H1 (cell line): ENCODE data around the gene PLGRKT. TPM values are rescaled to one million over a fixed set of nuclear protein-coding genes. Genes with fewer than 3 reads are reported as not detected.
A peak's percentile ranks its signal among the peaks of the same experiment; 100 is the strongest.

Experiments
- CTCF ChIA-PET: fragments of 300-600 bp; sonication (Branson Sonifier 250); formaldehyde crosslinking; loops from one replicate; lab custom pipeline; 2021; ENCODE audit not compliant: partially characterized antibody; lab: Charles Lee
- POLR2A ChIA-PET: fragments of 300-600 bp; sonication (Branson Sonifier 250); formaldehyde crosslinking; loops from one replicate; lab custom pipeline; 2021; ENCODE audit warnings: inconsistent platforms; ENCODE audit not compliant: partially characterized antibody; lab: Charles Lee
- DNase-seq, 2 experiments: peaks; one replicate each; pipeline versions ENCODE4 v3.0.0 to v3.0.0-alpha.2; 2010 to 2022; ENCODE audit warnings: low spot score in 2 of 2, low read depth in 1 of 2, mixed read lengths in 1 of 2
- FAIRE-seq: peaks from 2 replicates; lab custom pipeline; 2011; peaks lifted over from hg19 to GRCh38; lab: Jason Lieb, UNC
- H2AFZ ChIP-seq: 2 replicates; pipeline ENCODE4 v1.8.1; 2012; ENCODE audit warnings: low read length, inconsistent platforms
- H2AK5ac ChIP-seq: 2 replicates; pipeline ENCODE4 v1.6.1; 2013; ENCODE audit warnings: low read depth, low read length
- H2BK120ac ChIP-seq: replicated peaks from 2 replicates; pipeline ENCODE3; 2013; ENCODE audit warnings: low read depth, low read length, inconsistent platforms
- H2BK12ac ChIP-seq: 2 replicates; pipeline ENCODE4 v1.6.1; 2013; ENCODE audit warnings: low read depth, low read length
- H2BK15ac ChIP-seq: 2 replicates; pipeline ENCODE4 v1.6.1; 2013; ENCODE audit warnings: low read length
- H2BK20ac ChIP-seq: 2 replicates; pipeline ENCODE4 v1.6.1; 2013; ENCODE audit warnings: low read length
- H2BK5ac ChIP-seq: 2 replicates; pipeline ENCODE4 v1.6.1; 2013; ENCODE audit warnings: low read depth, low read length
- H3K14ac ChIP-seq: 2 replicates; pipeline ENCODE4 v1.6.1; 2013; ENCODE audit warnings: inconsistent platforms; ENCODE audit not compliant: insufficient read length
- H3K18ac ChIP-seq: 2 replicates; pipeline ENCODE4 v1.6.1; 2013; ENCODE audit warnings: low read length; ENCODE audit errors: extremely low read depth
- H3K23ac ChIP-seq: 2 replicates; pipeline ENCODE4 v1.6.1; 2013; ENCODE audit warnings: inconsistent platforms; ENCODE audit not compliant: insufficient read length
- H3K23me2 ChIP-seq: 2 replicates; pipeline ENCODE4 v1.6.1; 2013; ENCODE audit warnings: low read depth, low read length
- H3K27ac ChIP-seq: 2 replicates; pipeline ENCODE4 v1.6.1; 2011; ENCODE audit warnings: low read depth, low read length, inconsistent platforms
- H3K27me3 ChIP-seq, 4 experiments: replicated peaks in 1 of 4; 1 replicate in 1 of 4; 2 replicates in 3 of 4; pipeline versions ENCODE4 v1.6.1 to v1.8.1; 2011 to 2013; ENCODE audit warnings: low read length in 3 of 4, mild to moderate bottlenecking in 3 of 4, inconsistent platforms in 2 of 4, mixed read lengths in 2 of 4, moderate library complexity in 1 of 4; ENCODE audit not compliant: control insufficient read depth in 3 of 4, insufficient read depth in 3 of 4; ENCODE audit errors: extremely low read depth in 1 of 4
- H3K36me3 ChIP-seq, 4 experiments: 2 replicates each; pipeline versions ENCODE4 v1.6.1 to v1.8.1; 2011 to 2013; ENCODE audit warnings: mild to moderate bottlenecking in 4 of 4, low read length in 3 of 4, moderate library complexity in 2 of 4, control low read depth in 1 of 4, inconsistent platforms in 1 of 4; ENCODE audit not compliant: insufficient read depth in 4 of 4, control insufficient read depth in 2 of 4
- H3K4ac ChIP-seq: replicated peaks from 2 replicates; pipeline ENCODE3; 2013; ENCODE audit warnings: low read length, low read depth, mixed read lengths, inconsistent platforms; ENCODE audit not compliant: insufficient read length
- H3K4me1 ChIP-seq, 4 experiments: replicated peaks in 1 of 4; 1 replicate in 1 of 4; 2 replicates in 3 of 4; pipeline versions ENCODE4 v1.6.1 to v1.8.1; 2011 to 2013; ENCODE audit warnings: low read length in 3 of 4, inconsistent platforms in 2 of 4, mixed read lengths in 1 of 4; ENCODE audit not compliant: insufficient read depth in 4 of 4, control insufficient read depth in 3 of 4
- H3K4me2 ChIP-seq, 2 experiments: 2 replicates each; pipeline versions ENCODE4 v1.6.1 to v1.8.1; 2011 to 2013; ENCODE audit warnings: low read depth in 2 of 2, low read length in 2 of 2, control low read depth in 1 of 2, inconsistent platforms in 1 of 2, mild to moderate bottlenecking in 1 of 2; ENCODE audit not compliant: insufficient read depth in 1 of 2
- H3K4me3 ChIP-seq, 4 experiments: fragments of 200-600, 300-600 bp in 1 of 4; sonication (generic), shearing (Covaris generic), sonication (Bioruptor Twin) in 1 of 4; 2 replicates each; pipeline versions ENCODE4 v1.5.1 to v1.8.1; 2011 to 2016; ENCODE audit warnings: low read length in 4 of 4, low read depth in 3 of 4, control low read depth in 2 of 4, inconsistent platforms in 2 of 4, mild to moderate bottlenecking in 2 of 4, mixed read lengths in 1 of 4, moderate library complexity in 1 of 4; ENCODE audit not compliant: insufficient read depth in 2 of 4; ENCODE audit errors: extremely low read depth in 1 of 4
- H3K56ac ChIP-seq: replicated peaks from 2 replicates; pipeline ENCODE3; 2013; ENCODE audit warnings: low read depth, mild to moderate bottlenecking, mixed read lengths, low read length, inconsistent platforms; ENCODE audit not compliant: insufficient read length
- H3K79me1 ChIP-seq: 2 replicates; pipeline ENCODE4 v1.6.1; 2013; ENCODE audit warnings: low read depth, low read length, control low read depth
- H3K79me2 ChIP-seq, 2 experiments: 2 replicates each; pipeline versions ENCODE4 v1.6.1 to v1.8.1; 2012 to 2013; ENCODE audit warnings: low read length in 2 of 2, mild to moderate bottlenecking in 2 of 2, inconsistent platforms in 1 of 2; ENCODE audit not compliant: insufficient read depth in 2 of 2, control insufficient read depth in 1 of 2
- H3K9ac ChIP-seq, 4 experiments: replicated peaks in 1 of 4; 1 replicate in 1 of 4; 2 replicates in 3 of 4; pipeline versions ENCODE4 v1.6.1 to v1.8.1; 2011 to 2013; ENCODE audit warnings: low read depth in 3 of 4, low read length in 3 of 4, control low read depth in 2 of 4, mild to moderate bottlenecking in 2 of 4, moderate library complexity in 2 of 4, inconsistent platforms in 1 of 4; ENCODE audit errors: extremely low read depth in 1 of 4
- H3K9me3 ChIP-seq, 2 experiments: 2 replicates each; pipeline versions ENCODE4 v1.6.1 to v1.8.1; 2012 to 2013; ENCODE audit warnings: mild to moderate bottlenecking in 2 of 2, moderate library complexity in 2 of 2, control low read depth in 1 of 2, inconsistent platforms in 1 of 2, low read depth in 1 of 2, low read length in 1 of 2, mixed read lengths in 1 of 2; ENCODE audit not compliant: insufficient read depth in 2 of 2
- H4K20me1 ChIP-seq, 2 experiments: replicated peaks in 1 of 2; 2 replicates each; pipeline versions ENCODE3 to v1.8.1; 2011 to 2013; ENCODE audit warnings: inconsistent platforms in 2 of 2, low read length in 2 of 2, mild to moderate bottlenecking in 1 of 2; ENCODE audit not compliant: insufficient read depth in 2 of 2, control insufficient read depth in 1 of 2
- H4K5ac ChIP-seq: 2 replicates; pipeline ENCODE4 v1.6.1; 2013; ENCODE audit warnings: low read length, low read depth, mixed read lengths, inconsistent platforms; ENCODE audit not compliant: insufficient read length
- H4K8ac ChIP-seq: 2 replicates; pipeline ENCODE4 v1.8.0; 2013; ENCODE audit warnings: mild to moderate bottlenecking, moderate library complexity, low read length, inconsistent platforms; ENCODE audit not compliant: insufficient read depth; ENCODE audit errors: extremely low read depth
- H4K91ac ChIP-seq: replicated peaks from 2 replicates; pipeline ENCODE3; 2013; ENCODE audit warnings: low read length, mixed read lengths, inconsistent platforms; ENCODE audit not compliant: insufficient read length
- PHF8 ChIP-seq: fragments of 200-600 bp; sonication (generic); conservative IDR thresholded peaks from 2 replicates; pipeline ENCODE4 v1.7.1; 2012; ENCODE audit warnings: low read depth, mild to moderate bottlenecking, inconsistent platforms, low read length, moderate library complexity
- POLR2A ChIP-seq, 2 experiments: IDR thresholded peaks; 1 replicate in 1 of 2; 2 replicates in 1 of 2; pipeline ENCODE4 v1.6.1; 2011; ENCODE audit warnings: low read depth in 2 of 2, low read length in 2 of 2, mild to moderate bottlenecking in 2 of 2; ENCODE audit errors: control extremely low read depth in 1 of 2
- RAD21 ChIP-seq, 2 experiments: IDR thresholded peaks in 1 of 2; conservative IDR thresholded peaks in 1 of 2; 2 replicates each; pipeline ENCODE4 v1.6.1; 2011; ENCODE audit warnings: low read depth in 2 of 2, low read length in 2 of 2, improper control_type of control experiment in 1 of 2, inconsistent platforms in 1 of 2, mild to moderate bottlenecking in 1 of 2, moderate library complexity in 1 of 2
- WGBS, 2 experiments: shearing (Covaris generic) in 1 of 2; methylation state at CpG; one replicate each; pipeline versions ENCODE4 v1.1.6 to v1.1.7; 2013 to 2015; ENCODE audit warnings: low lambda C conversion rate in 2 of 2, mixed read lengths in 2 of 2, inconsistent platforms in 1 of 2, low coverage in 1 of 2, missing lambda C conversion rate in 1 of 2; ENCODE audit not compliant: insufficient replicate concordance in 2 of 2, insufficient coverage in 1 of 2, insufficient read length in 1 of 2; ENCODE audit errors: extremely low coverage in 1 of 2, missing lambda C conversion rate in 1 of 2; 5-methylcytosine and 5-hydroxymethylcytosine counted together
- polyA plus RNA-seq, 7 experiments: library from polyadenylated mRNA; depleted of rRNA in 3 of 7; stranded (reverse) in 5 of 7; unstranded in 2 of 7; fragments of >200 nt in 5 of 7; fragments of 200-250 nt in 2 of 7; gene quantifications; 1 replicate in 5 of 7; 2 replicates in 1 of 7; 4 replicates in 1 of 7; pipeline versions ENCODE4 v1.2.1 to v1.2.3, GENCODE V29; 2011 to 2013; ENCODE audit warnings: missing spikeins in 2 of 7, mixed read lengths in 2 of 7
- total RNA-seq: library from RNA; stranded (reverse); fragmentation: NEBNext Ultra II Directional; extraction: Animal tissue kit (Norgen Biotek cat#: 25700); gene quantifications from 2 replicates; pipeline ENCODE4 v1.2.1, GENCODE V29; 2021
- TF ChIP-seq, protein P1 (sequence below): IDR thresholded peaks from 2 replicates; pipeline ENCODE4 v1.6.1; 2011; ENCODE audit warnings: low read depth, mild to moderate bottlenecking, low read length; ENCODE audit not compliant: insufficient read depth

PLGRKT gene
- total and polyA plus RNA-seq, 2 of the 8 experiments (the other 6 are each of a cell fraction or from before 2014, with no cell fraction given): 5.4 to 15.7 TPM

DNA sequence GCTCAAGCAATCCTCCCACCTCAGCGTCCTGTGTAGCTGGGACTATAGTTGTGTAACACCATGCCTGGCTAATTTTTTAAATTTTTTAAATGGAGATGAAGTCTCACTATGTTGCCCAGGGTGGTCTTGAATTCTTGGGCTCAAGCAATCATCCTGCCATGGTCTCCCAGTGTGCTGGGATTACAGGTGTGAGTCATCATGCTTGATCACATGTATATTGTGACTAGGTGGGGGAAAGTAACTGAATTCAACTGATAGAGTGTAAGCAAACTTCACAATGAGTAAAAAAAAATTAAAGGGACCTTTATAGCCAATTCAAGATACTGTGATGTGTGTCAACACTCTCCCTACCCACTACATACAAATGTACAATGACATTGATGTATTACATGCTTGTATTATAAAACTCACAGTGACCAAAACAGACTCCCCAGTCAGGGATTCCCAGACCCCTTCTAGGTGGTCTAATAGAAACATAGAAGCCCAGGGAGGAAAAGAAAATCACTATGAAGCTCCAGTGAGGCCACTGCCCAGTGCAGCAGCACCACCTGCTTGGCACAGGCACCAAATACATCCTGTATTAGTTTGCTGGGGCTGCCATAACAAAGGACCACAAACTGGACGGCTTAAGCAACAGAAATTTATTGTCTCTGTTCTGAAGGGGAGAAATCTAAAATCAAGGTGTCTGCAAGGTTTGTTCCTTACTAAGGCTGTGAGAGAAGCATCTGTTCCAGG, 8.8 kb downstream of the PLGRKT start:
- Histone ChIP-seq H3K36me3 (peaks cover 0 to 17% (median 0%) of the 10 kb centered on the region in 4 experiments; a peak in 3 of 8 replicates), H4K5ac (no peak overlapping the region), H3K27me3 (no peaks in the 10 kb centered on the region), H3K79me1 (no peaks in the 10 kb centered on the region), H2BK15ac (no peak overlapping the region), H2BK12ac (no peak overlapping the region), H4K91ac (no peak overlapping the region), H3K4ac (no peak overlapping the region), H2AFZ (no peak overlapping the region), H2AK5ac (no peak overlapping the region), H2BK120ac (no peak overlapping the region), H3K4me1 (no peaks in the 10 kb centered on the region), H3K18ac (no peak overlapping the region), H3K4me3 (no peak overlapping the region), H3K23ac (no peak overlapping the region), H3K9me3 (peaks cover 0 to 17% of the 10 kb centered on the region in 2 experiments; a peak in 2 of 4 replicates), H3K27ac (no peak overlapping the region), H3K9ac (no peak overlapping the region), H2BK20ac (no peak overlapping the region), H3K79me2 (no peaks in the 10 kb centered on the region), H3K4me2 (no peak overlapping the region), H3K14ac (no peak overlapping the region), H4K20me1 (no peaks in the 10 kb centered on the region)
- CTCF ChIA-PET: interaction anchor here (0.6 to 3.2 kb wide), 10 partner anchors 12 to 1295 kb away, joined by 3 to 18 read pairs (median 4); partner anchors contain the start of gene CD274
- DNase-seq: no peak
- 95% methylated on average over 2 of the region's 2 CpGs; no CpG with 5 or more reads in 1 of the 2 experiments for WGBS, 2 experiments
- TF ChIP-seq PHF8 (no peak), POLR2A (IDR thresholded peaks at IDR 0.05; ENCODE audit: control extremely low read depth in 1 of 2, low read depth in 2 of 2, low read length in 2 of 2) (no peak), RAD21 (IDR thresholded peaks at IDR 0.05 in 1 of 2, conservative IDR thresholded peaks at IDR 0.05 in 1 of 2; ENCODE audit: low read depth in 2 of 2, low read length in 2 of 2) (peak; percentile 23 to 41; a peak in 3 of 4 replicates)
- TF ChIP-seq, protein P1, sequence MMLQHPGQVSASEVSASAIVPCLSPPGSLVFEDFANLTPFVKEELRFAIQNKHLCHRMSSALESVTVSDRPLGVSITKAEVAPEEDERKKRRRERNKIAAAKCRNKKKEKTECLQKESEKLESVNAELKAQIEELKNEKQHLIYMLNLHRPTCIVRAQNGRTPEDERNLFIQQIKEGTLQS: no peak
- TF ChIP-seq, all 59 proteins: peak for 1
- Histone ChIP-seq H4K8ac (no peak overlapping the region), H2BK5ac (no peak overlapping the region), H3K56ac (no peak overlapping the region), H3K23me2 (no peaks in the 10 kb centered on the region)
- POLR2A ChIA-PET: interaction anchor here (1.5 kb wide), 1 partner anchor 8 kb away, joined by 4 read pairs; the partner anchor contains the start of gene PLGRKT
- no peak for FAIRE-seq
